H9 (cell line): ENCODE results near the gene ARHGAP45. TPM values are rescaled to one million over a fixed set of nuclear protein-coding genes. Genes with fewer than 3 reads are reported as not detected.

ENCODE experiments used
- DNase-seq: peaks from one replicate; pipeline ENCODE4 v3.0.0-alpha.2; 2017
- H2AFZ ChIP-seq: one replicate; pipeline ENCODE4 v1.6.1; 2013; ENCODE audit warnings: mild to moderate bottlenecking, low read length, control low read depth, moderate library complexity
- H2AK5ac ChIP-seq: 2 replicates; pipeline ENCODE4 v1.6.1; 2013; ENCODE audit warnings: low read length, control low read depth, mixed read lengths; ENCODE audit not compliant: insufficient read length
- H2BK120ac ChIP-seq: one replicate; pipeline ENCODE4 v1.6.1; 2013; ENCODE audit warnings: low read depth, mild to moderate bottlenecking, low read length, control low read depth, inconsistent platforms; ENCODE audit not compliant: poor library complexity, severe bottlenecking
- H2BK12ac ChIP-seq: 2 replicates; pipeline ENCODE4 v1.6.1; 2013; ENCODE audit warnings: low read length, control low read depth, mixed read lengths, low read depth; ENCODE audit not compliant: insufficient read length
- H2BK15ac ChIP-seq: 2 replicates; pipeline ENCODE4 v1.6.1; 2013; ENCODE audit warnings: low read depth, low read length, control low read depth
- H2BK20ac ChIP-seq: one replicate; pipeline ENCODE4 v1.6.1; 2013; ENCODE audit warnings: low read depth, mild to moderate bottlenecking, low read length, control low read depth, inconsistent platforms; ENCODE audit not compliant: poor library complexity, severe bottlenecking
- H2BK5ac ChIP-seq: 2 replicates; pipeline ENCODE4 v1.6.1; 2013; ENCODE audit warnings: low read length, control low read depth, mixed read lengths; ENCODE audit not compliant: insufficient read length
- H3K14ac ChIP-seq: 2 replicates; pipeline ENCODE4 v1.6.1; 2013; ENCODE audit warnings: low read length, control low read depth; ENCODE audit not compliant: insufficient read depth
- H3K18ac ChIP-seq: 2 replicates; pipeline ENCODE4 v1.6.1; 2013; ENCODE audit warnings: low read depth, mild to moderate bottlenecking, mixed read lengths, low read length, control low read depth; ENCODE audit not compliant: insufficient read length
- H3K23ac ChIP-seq: 2 replicates; pipeline ENCODE4 v1.6.1; 2013; ENCODE audit warnings: low read length, control low read depth, mixed read lengths, low read depth; ENCODE audit not compliant: insufficient read length
- H3K23me2 ChIP-seq: 2 replicates; pipeline ENCODE4 v1.6.1; 2013; ENCODE audit warnings: low read depth, mild to moderate bottlenecking, mixed read lengths, low read length, control low read depth; ENCODE audit not compliant: insufficient read length, poor library complexity, severe bottlenecking
- H3K27ac ChIP-seq: 2 replicates; pipeline ENCODE4 v1.5.1; 2013; ENCODE audit warnings: low read length, control low read depth, mixed read lengths, low read depth; ENCODE audit not compliant: insufficient read length
- H3K27me3 ChIP-seq: 2 replicates; pipeline ENCODE4 v1.6.1; 2013; ENCODE audit warnings: low read length, control low read depth, inconsistent platforms; ENCODE audit not compliant: insufficient read depth
- H3K4ac ChIP-seq: 2 replicates; pipeline ENCODE4 v1.6.1; 2013; ENCODE audit warnings: low read depth, mild to moderate bottlenecking, control low read depth, inconsistent platforms, low read length, moderate library complexity
- H3K4me1 ChIP-seq: 2 replicates; pipeline ENCODE4 v1.6.1; 2013; ENCODE audit warnings: low read length, control low read depth, inconsistent platforms; ENCODE audit not compliant: insufficient read depth
- H3K4me2 ChIP-seq: 2 replicates; pipeline ENCODE4 v1.6.1; 2013; ENCODE audit warnings: low read length, control low read depth, mixed read lengths; ENCODE audit not compliant: insufficient read length, insufficient read depth
- H3K56ac ChIP-seq: 2 replicates; pipeline ENCODE4 v1.6.1; 2013; ENCODE audit warnings: low read depth, mild to moderate bottlenecking, mixed read lengths, low read length, control low read depth; ENCODE audit not compliant: insufficient read length
- H3K79me1 ChIP-seq: 2 replicates; pipeline ENCODE4 v1.6.1; 2013; ENCODE audit warnings: low read depth, mild to moderate bottlenecking, moderate library complexity, low read length, control low read depth, inconsistent platforms; ENCODE audit not compliant: insufficient read depth, poor library complexity, severe bottlenecking
- H3K79me2 ChIP-seq: 2 replicates; pipeline ENCODE4 v1.6.1; 2013; ENCODE audit warnings: low read length, control low read depth, inconsistent platforms; ENCODE audit not compliant: insufficient read depth
- H3K9ac ChIP-seq: 2 replicates; pipeline ENCODE4 v1.6.1; 2013; ENCODE audit warnings: low read length, control low read depth, mixed read lengths; ENCODE audit not compliant: insufficient read length; ENCODE audit errors: extremely low read depth
- H3K9me3 ChIP-seq: one replicate; pipeline ENCODE4 v1.6.1; 2013; ENCODE audit warnings: low read depth, low read length, inconsistent platforms; ENCODE audit not compliant: control insufficient read depth
- H3T11ph ChIP-seq: one replicate; pipeline ENCODE4 v1.6.1; 2013; ENCODE audit warnings: mild to moderate bottlenecking, low read length, control low read depth, inconsistent platforms
- H4K20me1 ChIP-seq: one replicate; pipeline ENCODE4 v1.6.1; 2013; ENCODE audit not compliant: control insufficient read depth, insufficient read length, insufficient read depth
- H4K5ac ChIP-seq: 2 replicates; pipeline ENCODE4 v1.6.1; 2013; ENCODE audit warnings: low read depth, mild to moderate bottlenecking, mixed read lengths, low read length, control low read depth; ENCODE audit not compliant: insufficient read length
- H4K8ac ChIP-seq: replicated peaks from 2 replicates; pipeline ENCODE4 v1.6.1; 2013; ENCODE audit warnings: low read length, control low read depth, mixed read lengths, low read depth; ENCODE audit not compliant: insufficient read length
- H4K91ac ChIP-seq: 2 replicates; pipeline ENCODE4 v1.6.1; 2013; ENCODE audit warnings: low read depth, mild to moderate bottlenecking, moderate library complexity, mixed read lengths, low read length, control low read depth; ENCODE audit not compliant: insufficient read length
- H3K27ac Mint-ChIP-seq, 3 experiments: 2 replicates in 2 of 3; 3 replicates in 1 of 3; pipeline ENCODE4 v1.8.0; 2020 to 2021; ENCODE audit warnings: mixed read lengths in 3 of 3, mild to moderate bottlenecking in 1 of 3, moderate library complexity in 1 of 3
- H3K27me3 Mint-ChIP-seq: 2 replicates; pipeline ENCODE4 v1.8.0; 2021; ENCODE audit warnings: low read depth, mild to moderate bottlenecking, moderate library complexity, mixed read lengths
- H3K36me3 Mint-ChIP-seq, 3 experiments: 2 replicates in 2 of 3; 3 replicates in 1 of 3; pipeline ENCODE4 v1.8.0; 2020 to 2021; ENCODE audit warnings: low read depth in 3 of 3, mixed read lengths in 3 of 3; ENCODE audit not compliant: insufficient read depth in 1 of 3
- H3K4me1 Mint-ChIP-seq, 2 experiments: 2 replicates each; pipeline ENCODE4 v1.8.0; 2020; ENCODE audit warnings: mixed read lengths in 2 of 2
- H3K4me3 Mint-ChIP-seq, 2 experiments: 2 replicates in 1 of 2; 3 replicates in 1 of 2; pipeline ENCODE4 v1.8.0; 2020 to 2021; ENCODE audit warnings: mild to moderate bottlenecking in 2 of 2, mixed read lengths in 2 of 2, moderate library complexity in 1 of 2
- H3K9me3 Mint-ChIP-seq, 2 experiments: 2 replicates in 1 of 2; 3 replicates in 1 of 2; pipeline ENCODE4 v1.8.0; 2020; ENCODE audit warnings: mild to moderate bottlenecking in 2 of 2, mixed read lengths in 2 of 2, moderate library complexity in 1 of 2
- CTCF ChIP-seq: fragments of 200-600 bp; sonication (generic); conservative IDR thresholded peaks from 3 replicates; pipeline ENCODE4 v1.8.0; 2021; ENCODE audit warnings: antibody characterized with exemption, mild to moderate bottlenecking
- WGBS: extraction: QIAGEN DNeasy Blood & Tissue Kit; methylation state at CpG from one replicate; pipeline ENCODE4 v1.1.7; 2013; ENCODE audit warnings: missing lambda C conversion rate, low lambda C conversion rate, mixed read lengths; ENCODE audit not compliant: insufficient read length; ENCODE audit errors: extremely low coverage; 5-methylcytosine and 5-hydroxymethylcytosine counted together
- total RNA-seq: library from RNA; stranded (reverse); gene quantifications from 2 replicates; pipeline ENCODE4 v1.2.1, GENCODE V29; 2021

The ARHGAP45 gene
- total RNA-seq, 1 experiment from 2014 or later, result 39.8 TPM

- Histone ChIP-seq H2BK20ac (no peak overlapping the region), H3K27ac (no peak overlapping the region), H3K4ac (no peak overlapping the region), H2BK15ac (no peak overlapping the region), H4K8ac (no peak overlapping the region), H2AK5ac (no peak overlapping the region), H4K91ac (no peak overlapping the region), H3K4me2 (no peak overlapping the region), H3K23me2 (peaks cover 7% of the 10 kb centered on the region), H2BK120ac (no peak overlapping the region), H3K79me2 (peaks cover 12% of the 10 kb centered on the region; the same call in 1 of the 2 replicates), H3K23ac (no peak overlapping the region), H3K27me3 (no peaks in the 10 kb centered on the region), H3K79me1 (peaks cover 11% of the 10 kb centered on the region), H3K9me3 (no peaks in the 10 kb centered on the region), H3K14ac (no peak overlapping the region), H2BK12ac (no peak overlapping the region), H3K56ac (no peak overlapping the region), H3K9ac (no peak overlapping the region), H2BK5ac (no peak overlapping the region), H2AFZ (no peak overlapping the region), H4K5ac (no peak overlapping the region), H3T11ph (no peak overlapping the region), H4K20me1 (no peaks in the 10 kb centered on the region), H3K18ac (no peak overlapping the region), H3K4me1 (peaks cover 2% of the 10 kb centered on the region; the same call in 1 of the 2 replicates)
- no peak overlapping the region for H3K4me3 Mint-ChIP-seq
- WGBS, result no CpG with 5 or more reads among the region's 7 CpGs
- peaks cover 2 to 3% of the 10 kb centered on the region in 2 experiments; a peak in 2 of 5 replicates for H3K9me3 Mint-ChIP-seq
- no peak for DNase-seq
- no peaks in the 10 kb centered on the region for H3K27me3 Mint-ChIP-seq
- H3K36me3 Mint-ChIP-seq, result peaks cover 3 to 12% (median 10%) of the 10 kb centered on the region in 3 experiments; a peak in 6 of 7 replicates
- no peak for TF ChIP-seq CTCF
- H3K27ac Mint-ChIP-seq, result 0 out of 7 replicates have a peak overlapping the region, but pooled peaks of 1 of the 3 experiments have one; percentile 1
- H3K4me1 Mint-ChIP-seq, result peaks cover 12 to 31% of the 10 kb centered on the region in 2 experiments
Observed at GRCh38 chr19:1097810-1098176, 30.8 kb downstream of the ARHGAP45 start.
